GM12878 (cell line): Measurements from ENCODE around the gene TMPRSS12. TPM values are rescaled to one million over a fixed set of nuclear protein-coding genes. Genes with fewer than 3 reads are reported as not detected.

Source experiments
- ATAC-seq: fragments of 200-7000 bp; cut with Tn5 transposase; 3 replicates; pipeline ENCODE4 v1.9.1; 2020; ENCODE audit warnings: mild to moderate bottlenecking, moderate library complexity
- BruUV-seq: library from RNA; stranded (reverse); fragments of 400-500 nt; replicated peaks from 2 replicates; lab custom pipeline; 2021; lab: Mats Ljungman, UMichigan
- CTCF ChIA-PET: fragments of 300-600 bp; sonication (Branson Sonifier 250); formaldehyde crosslinking; extraction: SDS; loops from one replicate; lab custom pipeline; 2021; ENCODE audit warnings: inconsistent platforms; lab: Yijun Ruan, JAX
- POLR2A ChIA-PET: fragments of 350-600 bp; formaldehyde crosslinking; extraction: SDS; loops from one replicate; lab custom pipeline; 2021; ENCODE audit warnings: inconsistent platforms; lab: Charles Lee
- RAD21 ChIA-PET: fragments of 300-600 bp; sonication (Branson Sonifier 250); formaldehyde crosslinking; loops from one replicate; lab custom pipeline; 2023; ENCODE audit warnings: antibody characterized with exemption; ENCODE audit not compliant: unreplicated experiment; lab: Charles Lee
- SMC1A ChIA-PET: fragments of 300-600 bp; sonication (Branson Sonifier 250); formaldehyde crosslinking; loops from one replicate; lab custom pipeline; 2023; ENCODE audit not compliant: unreplicated experiment, uncharacterized antibody; lab: Charles Lee
- DNase-seq: peaks from one replicate; pipeline ENCODE4 v3.0.0-alpha.2; 2011; ENCODE audit warnings: low read depth, low spot score
- FAIRE-seq: peaks from 3 replicates; lab custom pipeline; 2011; peaks lifted over from hg19 to GRCh38; lab: Jason Lieb, UNC
- H2AFZ ChIP-seq: 2 replicates; pipeline ENCODE4 v1.6.0; 2011; ENCODE audit warnings: low read depth, low read length, control low read depth; ENCODE audit not compliant: control insufficient read depth
- H3K27ac ChIP-seq: 2 replicates; pipeline ENCODE4 v1.5.1; 2011; ENCODE audit warnings: control low read depth; ENCODE audit not compliant: control insufficient read depth, insufficient read depth
- H3K27me3 ChIP-seq, 2 experiments: replicated peaks in 1 of 2; 2 replicates each; pipeline versions ENCODE4 v1.6.0 to v1.6.1; 2011; ENCODE audit warnings: low read length in 1 of 2; ENCODE audit not compliant: control insufficient read depth in 2 of 2, insufficient read depth in 2 of 2
- H3K36me3 ChIP-seq, 2 experiments: 2 replicates each; pipeline ENCODE4 v1.5.1; 2011; ENCODE audit warnings: low read length in 1 of 2; ENCODE audit not compliant: control insufficient read depth in 2 of 2, insufficient read depth in 2 of 2
- H3K4me1 ChIP-seq: 2 replicates; pipeline ENCODE4 v1.6.1; 2011; ENCODE audit warnings: mild to moderate bottlenecking, low read length, moderate library complexity, mixed read lengths; ENCODE audit not compliant: control insufficient read depth, insufficient read depth
- H3K4me2 ChIP-seq: 2 replicates; pipeline ENCODE4 v1.6.0; 2011; ENCODE audit warnings: control low read depth; ENCODE audit not compliant: control insufficient read depth, insufficient read depth
- H3K4me3 ChIP-seq: fragments of 200-600 bp; sonication (generic); 2 replicates; pipeline ENCODE4 v1.5.1; 2016
- H3K79me2 ChIP-seq: 2 replicates; pipeline ENCODE4 v1.6.0; 2011; ENCODE audit warnings: low read length; ENCODE audit not compliant: control insufficient read depth, insufficient read depth
- H3K9ac ChIP-seq: 2 replicates; pipeline ENCODE4 v1.8.0; 2011; ENCODE audit warnings: low read length, control low read depth, mixed read lengths; ENCODE audit not compliant: control insufficient read depth, insufficient read depth
- H3K9me3 ChIP-seq: replicated peaks from 3 replicates; pipeline ENCODE4 v1.5.1; 2011; ENCODE audit warnings: mild to moderate bottlenecking, low read length; ENCODE audit not compliant: control insufficient read depth, insufficient read depth
- H4K20me1 ChIP-seq: 2 replicates; pipeline ENCODE4 v1.6.0; 2011; ENCODE audit not compliant: control insufficient read depth, insufficient read depth
- CBX3 ChIP-seq: fragments of 200-600 bp; sonication (generic); IDR thresholded peaks from 2 replicates; pipeline ENCODE4 v1.6.1; 2016; ENCODE audit warnings: low read depth, borderline replicate concordance
- CHD1 ChIP-seq: IDR thresholded peaks from 2 replicates; pipeline ENCODE4 v1.6.1; 2012; ENCODE audit warnings: low read depth, low read length, improper control_type of control experiment
- HDAC2 ChIP-seq: fragments of 200-600 bp; sonication (generic); IDR thresholded peaks from 2 replicates; pipeline ENCODE4 v1.6.1; 2017
- NFYB ChIP-seq: IDR thresholded peaks from 2 replicates; pipeline ENCODE4 v1.6.1; 2011; ENCODE audit warnings: low read depth, mild to moderate bottlenecking, low read length, improper control_type of control experiment, moderate library complexity; ENCODE audit not compliant: insufficient read depth
- PAX5 ChIP-seq: IDR thresholded peaks from 2 replicates; pipeline ENCODE4 v1.6.1; 2011; ENCODE audit warnings: low read depth, low read length, borderline replicate concordance
- POU2F2 ChIP-seq: IDR thresholded peaks from 3 replicates; pipeline ENCODE4 v1.6.1; 2011; ENCODE audit warnings: low read depth, mild to moderate bottlenecking, low read length, borderline replicate concordance
- RFX5 ChIP-seq: IDR thresholded peaks from 2 replicates; pipeline ENCODE4 v1.6.1; 2011; ENCODE audit warnings: low read depth, low read length, improper control_type of control experiment
- WRNIP1 ChIP-seq: IDR thresholded peaks from 2 replicates; pipeline ENCODE4 v1.6.1; 2011; ENCODE audit warnings: low read depth, low read length, improper control_type of control experiment, borderline replicate concordance
- WGBS: methylation state at CpG from one replicate; pipeline ENCODE4 v1.1.6; 2016; ENCODE audit warnings: low lambda C conversion rate; ENCODE audit not compliant: insufficient replicate concordance, insufficient coverage; ENCODE audit errors: missing lambda C conversion rate; 5-methylcytosine and 5-hydroxymethylcytosine counted together
- in situ Hi-C: fragments of 300-500 bp; cut with MboI; formaldehyde crosslinking; loops from 9 replicates; pipeline ENCODE4 v1.14.3; 2018; ENCODE audit warnings: mixed read lengths
- intact Hi-C: fragments of 100-400 bp; cut with micrococcal nuclease; formaldehyde crosslinking; loops from one replicate; pipeline ENCODE4 v1.14.2; 2022; ENCODE audit not compliant: unreplicated experiment
- polyA plus RNA-seq, 11 experiments: library from polyadenylated mRNA; depleted of rRNA in 4 of 11; unstranded in 6 of 11; stranded (reverse) in 5 of 11; fragments of >200 nt; fragmentation: Nextera tagmentation in 4 of 11; fragmentation: Illumina TruSeq in 1 of 11; extraction: Ambion mirVana in 4 of 11; extraction: Trizol in 1 of 11; gene quantifications; 1 replicate in 1 of 11; 2 replicates in 10 of 11; pipeline versions ENCODE4 v1.2.1 to v1.2.3, GENCODE V29; 2011 to 2016; ENCODE audit warnings: inconsistent platforms in 2 of 11, missing spikeins in 2 of 11, low read depth in 1 of 11
- total RNA-seq, 4 experiments: library from RNA; depleted of rRNA in 3 of 4; stranded (reverse); fragments of >200 nt in 3 of 4; fragmentation: Illumina TruSeq in 1 of 4; extraction: Trizol in 1 of 4; gene quantifications; 2 replicates each; pipeline versions ENCODE4 v1.2.1 to v1.2.3, GENCODE V29; 2013 to 2021
- TF ChIP-seq, protein P1 (sequence below): fragments of 450-650 bp; formaldehyde crosslinking; IDR thresholded peaks from 2 replicates; pipeline ENCODE4 v1.5.0; 2022; ENCODE audit warnings: mild to moderate bottlenecking, missing genetic modification characterization

The TMPRSS12 gene
- total and polyA plus RNA-seq, 10 of the 15 experiments (the other 5 are each of a cell fraction or from before 2014, with no cell fraction given) = not detected

GRCh38 chr12:50927356-50927755 is 84.6 kb downstream of the TMPRSS12 start:
- intact Hi-C loops (loop anchor here (5.0 kb wide), 1 partner anchor 100 kb away; the partner anchor contains the start of gene SLC11A2), in situ Hi-C loops (no loop called here)
- H3K4me1 ChIP-seq = peaks cover 25% of the 10 kb centered on the region
- no peaks in the 10 kb centered on the region for H3K79me2 ChIP-seq
- H3K27me3 ChIP-seq = no peaks in the 10 kb centered on the region
- no peak overlapping the region for H3K9ac ChIP-seq
- no peaks in the 10 kb centered on the region; the same call in 2 of the 3 replicates for H3K9me3 ChIP-seq
- ChIA-PET POLR2A (interaction anchor here (0.5 kb wide), 1 partner anchor 245 kb away, joined by 4 read pairs; no protein-coding TSS in a partner anchor), SMC1A (interaction anchor here (0.7 to 2.2 kb wide), 3 partner anchors 8 to 111 kb away, joined by 3 to 6 read pairs (median 3); no protein-coding TSS in a partner anchor), RAD21 (interaction anchor here (1.2 kb wide), 1 partner anchor 61 kb away, joined by 4 read pairs; no protein-coding TSS in a partner anchor), CTCF (interaction anchor here (1.0 to 1.6 kb wide), 2 partner anchors 60 to 89 kb away, joined by 3 to 5 read pairs; no protein-coding TSS in a partner anchor)
- 48% methylated on average over 2 of the region's 2 CpGs for whole genome bisulfite sequencing
- no peak for ATAC-seq
- BruUV-seq = no TSS peak
- H3K4me3 ChIP-seq = peak overlapping the region; percentile 26; the same call in 1 of the 2 replicates
- H3K36me3 ChIP-seq = no peaks in the 10 kb centered on the region
- no peaks in the 10 kb centered on the region for H4K20me1 ChIP-seq
- TF ChIP-seq RFX5 (no peak), CHD1 (no peak), CBX3 (no peak), WRNIP1 (no peak), HDAC2 (no peak), POU2F2 (no peak)
- no peak overlapping the region for H2AFZ ChIP-seq
- FAIRE-seq = no peak
- DNase-seq = no peak
- no peak overlapping the region for H3K27ac ChIP-seq
- peak overlapping the region; percentile 36 for H3K4me2 ChIP-seq

- Histone ChIP-seq H3K4me2 (peak overlapping the region; percentile 67), H3K9me3 (no peaks in the 10 kb centered on the region; the same call in 2 of the 3 replicates), H2AFZ (no peak overlapping the region), H3K79me2 (no peaks in the 10 kb centered on the region), H4K20me1 (no peaks in the 10 kb centered on the region), H3K27ac (no peak overlapping the region), H3K36me3 (no peaks in the 10 kb centered on the region), H3K4me1 (peaks cover 21% of the 10 kb centered on the region), H3K4me3 (peak overlapping the region; percentile 26; the same call in 1 of the 2 replicates), H3K27me3 (no peaks in the 10 kb centered on the region), H3K9ac (no peak overlapping the region)
- ATAC-seq (no peak), FAIRE-seq (peak; percentile 49), DNase-seq (no peak)
- in situ Hi-C loops = no loop called here
- intact Hi-C loops = loop anchor here (5.0 kb wide), 1 partner anchor 100 kb away; the partner anchor contains the start of gene SLC11A2
- 12% methylated on average over 6 of the region's 6 CpGs for WGBS
- no TSS peak for BruUV-seq
- ChIA-PET SMC1A (interaction anchor here (0.7 to 2.2 kb wide), 3 partner anchors 8 to 112 kb away, joined by 3 to 6 read pairs (median 3); no protein-coding TSS in a partner anchor), RAD21 (interaction anchor here (1.2 kb wide), 1 partner anchor 61 kb away, joined by 4 read pairs; no protein-coding TSS in a partner anchor), CTCF (interaction anchor here (1.6 kb wide), 1 partner anchor 60 kb away, joined by 5 read pairs; no protein-coding TSS in a partner anchor), POLR2A (no interaction called here)
- TF ChIP-seq, protein P1, sequence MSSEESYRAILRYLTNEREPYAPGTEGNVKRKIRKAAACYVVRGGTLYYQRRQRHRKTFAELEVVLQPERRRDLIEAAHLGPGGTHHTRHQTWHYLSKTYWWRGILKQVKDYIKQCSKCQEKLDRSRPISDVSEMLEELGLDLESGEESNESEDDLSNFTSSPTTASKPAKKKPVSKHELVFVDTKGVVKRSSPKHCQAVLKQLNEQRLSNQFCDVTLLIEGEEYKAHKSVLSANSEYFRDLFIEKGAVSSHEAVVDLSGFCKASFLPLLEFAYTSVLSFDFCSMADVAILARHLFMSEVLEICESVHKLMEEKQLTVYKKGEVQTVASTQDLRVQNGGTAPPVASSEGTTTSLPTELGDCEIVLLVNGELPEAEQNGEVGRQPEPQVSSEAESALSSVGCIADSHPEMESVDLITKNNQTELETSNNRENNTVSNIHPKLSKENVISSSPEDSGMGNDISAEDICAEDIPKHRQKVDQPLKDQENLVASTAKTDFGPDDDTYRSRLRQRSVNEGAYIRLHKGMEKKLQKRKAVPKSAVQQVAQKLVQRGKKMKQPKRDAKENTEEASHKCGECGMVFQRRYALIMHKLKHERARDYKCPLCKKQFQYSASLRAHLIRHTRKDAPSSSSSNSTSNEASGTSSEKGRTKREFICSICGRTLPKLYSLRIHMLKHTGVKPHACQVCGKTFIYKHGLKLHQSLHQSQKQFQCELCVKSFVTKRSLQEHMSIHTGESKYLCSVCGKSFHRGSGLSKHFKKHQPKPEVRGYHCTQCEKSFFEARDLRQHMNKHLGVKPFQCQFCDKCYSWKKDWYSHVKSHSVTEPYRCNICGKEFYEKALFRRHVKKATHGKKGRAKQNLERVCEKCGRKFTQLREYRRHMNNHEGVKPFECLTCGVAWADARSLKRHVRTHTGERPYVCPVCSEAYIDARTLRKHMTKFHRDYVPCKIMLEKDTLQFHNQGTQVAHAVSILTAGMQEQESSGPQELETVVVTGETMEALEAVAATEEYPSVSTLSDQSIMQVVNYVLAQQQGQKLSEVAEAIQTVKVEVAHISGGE = no peak
- TF ChIP-seq NFYB (no peak), PAX5 (no peak)
Observed at GRCh38 chr12:50927766-50928224, 85.1 kb downstream of the TMPRSS12 start.
